HG03103 (cell line): ENCODE data around the gene PRKD2.

Experiments used
- ATAC-seq: cut with Tn5 transposase; IDR thresholded peaks from one replicate; pipeline ENCODE4 v1.9.1; 2021; ENCODE audit warnings: low read depth; ENCODE audit not compliant: unreplicated experiment

PRKD2 gene

GRCh38 chr19:46668662-46669061 is 48.3 kb downstream of the PRKD2 start:
- no peak for ATAC-seq

- ATAC-seq: no peak
Observed at GRCh38 chr19:46665072-46665471, 51.8 kb downstream of the PRKD2 start.

GRCh38 chr19:46661735-46662592 is 55.0 kb downstream of the PRKD2 start:
- ATAC-seq: no peak

GRCh38 chr19:46661020-46661731 is 55.7 kb downstream of the PRKD2 start, which contains the start of gene DACT3:
Gene DACT3 (minus strand): TSS chr19:46661182. CDS start chr19:46661064, 118 bp downstream.
- ATAC-seq: peak; percentile 89

GRCh38 chr19:46660551-46661019 is 56.3 kb downstream of the PRKD2 start:
- peak; percentile 5 for ATAC-seq

GRCh38 chr19:46660008-46660517 is 56.9 kb downstream of the PRKD2 start:
- no peak for ATAC-seq

- no peak for ATAC-seq
Observed at GRCh38 chr19:46659151-46660007, 57.5 kb downstream of the PRKD2 start.

GRCh38 chr19:46656541-46656940 is 60.4 kb downstream of the PRKD2 start:
- ATAC-seq: no peak

- no peak for ATAC-seq
Observed at GRCh38 chr19:46654621-46655152, 62.2 kb downstream of the PRKD2 start.

- ATAC-seq: no peak
Observed at GRCh38 chr19:46650445-46650844, 66.5 kb downstream of the PRKD2 start.

- no peak for ATAC-seq
Observed at GRCh38 chr19:46648961-46649960, 67.7 kb downstream of the PRKD2 start.

GRCh38 chr19:46648060-46648960 is 68.6 kb downstream of the PRKD2 start:
- no peak for ATAC-seq

GRCh38 chr19:46646402-46646801 is 70.5 kb downstream of the PRKD2 start:
- ATAC-seq: no peak

- no peak for ATAC-seq
Observed at GRCh38 chr19:46644720-46645119, 72.2 kb downstream of the PRKD2 start.

GRCh38 chr19:46640656-46641055 is 76.3 kb downstream of the PRKD2 start:
- ATAC-seq: no peak

GRCh38 chr19:46639358-46640182 is 77.3 kb downstream of the PRKD2 start:
- no peak for ATAC-seq

GRCh38 chr19:46637224-46637623 is 79.7 kb downstream of the PRKD2 start:
- no peak for ATAC-seq
